ENCODE measurements around the gene MRM2. TPM values are rescaled to one million over a fixed set of nuclear protein-coding genes. Genes with fewer than 3 reads are reported as not detected.

The MRM2 gene
- polyA plus RNA-seq, 5 donors: 24.4 to 33.4 (median 31.0) TPM

DNA sequence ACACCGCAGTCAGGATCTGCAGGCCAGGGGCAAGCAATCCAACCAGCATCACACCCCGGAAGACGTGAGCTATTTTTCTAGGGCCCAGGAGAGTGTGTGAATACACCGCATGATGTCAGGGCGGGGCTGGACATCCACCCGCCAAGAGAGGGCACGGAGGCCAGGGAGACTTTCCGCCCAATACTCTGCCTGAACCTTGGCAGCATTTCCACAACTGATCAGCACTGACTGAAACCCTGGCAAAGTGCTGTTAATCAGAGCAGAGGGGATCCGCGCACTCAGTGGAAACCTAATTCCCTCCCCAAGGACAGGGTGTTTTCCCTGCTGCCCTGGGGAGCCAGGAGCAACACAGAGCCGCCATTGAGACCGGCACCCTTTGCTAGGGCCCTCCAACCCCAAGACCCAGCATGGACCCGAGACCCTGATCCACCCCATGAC lies 17.5 kb downstream of the MRM2 start:
- DNase-seq: no peak

DNA sequence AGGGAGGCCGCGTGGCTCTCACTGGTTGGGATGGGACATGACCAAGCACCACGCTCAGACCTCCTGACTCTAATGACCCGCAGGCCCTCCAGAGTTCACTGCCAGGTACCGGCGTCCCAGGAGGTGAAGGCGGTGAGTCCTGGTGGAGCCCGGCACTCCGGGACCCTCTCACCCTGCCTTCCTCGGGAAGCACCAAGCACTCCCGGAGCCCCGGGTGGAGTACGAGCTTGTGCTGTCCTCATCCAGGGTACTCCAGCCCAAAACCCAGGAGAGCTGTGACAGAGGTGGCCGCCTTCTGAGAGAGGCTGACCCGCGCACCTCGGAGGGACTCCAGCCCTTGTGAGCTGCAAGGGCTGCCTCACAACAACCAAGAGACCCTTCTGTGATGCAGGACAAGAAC lies 18.7 kb downstream of the MRM2 start:
- no peak for DNase-seq

DNA sequence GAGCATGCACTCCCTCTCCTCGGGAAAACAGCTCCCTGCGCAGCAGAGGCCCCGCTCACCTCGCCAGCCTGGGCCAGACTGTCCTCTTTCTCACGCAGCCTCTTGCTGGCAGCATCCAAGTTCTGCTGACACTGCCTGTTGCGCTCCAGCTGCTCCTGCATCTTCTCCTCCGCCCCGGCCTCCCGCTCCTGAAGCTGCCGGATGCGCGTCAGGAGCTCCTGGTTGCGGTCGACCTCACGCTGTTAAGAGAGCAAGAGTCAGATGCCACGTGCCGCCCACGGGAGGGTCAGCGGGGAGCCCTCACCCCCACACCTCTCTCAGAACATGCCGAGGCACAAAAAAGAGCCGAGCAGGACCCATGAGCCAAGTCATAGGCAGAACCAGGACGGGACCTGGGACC lies 19.5 kb downstream of the MRM2 start:
- no peak for DNase-seq

DNA sequence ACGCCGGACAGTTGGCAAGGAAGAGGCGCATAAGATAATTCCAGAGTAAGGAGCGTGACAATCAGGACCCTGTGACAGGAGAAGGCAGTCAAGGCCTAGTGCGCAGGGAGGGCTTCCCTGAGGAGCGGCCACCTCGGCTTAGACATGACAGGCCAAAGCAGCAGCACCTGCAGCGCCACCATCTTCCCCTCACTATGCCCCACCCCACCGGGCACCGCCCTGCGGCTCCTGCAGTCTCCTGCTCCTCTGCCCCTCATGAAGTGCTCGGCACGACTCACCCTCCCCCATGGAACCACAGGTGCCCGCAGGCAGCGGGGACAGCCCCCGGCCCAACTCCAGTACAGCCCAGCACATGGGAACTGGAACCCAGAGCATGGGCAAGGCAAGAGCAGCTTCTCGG lies 21.1 kb downstream of the MRM2 start:
- DNase-seq: no peak

DNA sequence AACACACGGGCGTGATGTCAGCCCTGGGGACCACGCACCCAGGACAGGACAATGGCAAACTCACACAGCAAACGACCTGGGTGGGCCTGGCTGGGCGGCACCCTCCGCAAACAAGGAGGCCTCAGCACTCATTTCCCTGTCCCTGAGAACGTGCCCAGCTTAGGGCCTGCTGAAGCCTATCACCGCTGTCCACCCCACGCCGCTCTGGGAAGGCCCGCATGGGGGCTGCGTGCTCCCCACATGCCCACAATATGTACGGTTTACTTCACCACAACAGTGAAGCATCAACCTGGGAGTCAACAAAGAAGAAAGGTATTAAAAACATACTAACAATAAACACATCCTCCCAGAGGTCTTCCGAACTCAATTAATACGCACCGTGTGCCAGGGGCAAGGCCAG lies 21.5 kb downstream of the MRM2 start:
- DNase-seq: no peak

DNA sequence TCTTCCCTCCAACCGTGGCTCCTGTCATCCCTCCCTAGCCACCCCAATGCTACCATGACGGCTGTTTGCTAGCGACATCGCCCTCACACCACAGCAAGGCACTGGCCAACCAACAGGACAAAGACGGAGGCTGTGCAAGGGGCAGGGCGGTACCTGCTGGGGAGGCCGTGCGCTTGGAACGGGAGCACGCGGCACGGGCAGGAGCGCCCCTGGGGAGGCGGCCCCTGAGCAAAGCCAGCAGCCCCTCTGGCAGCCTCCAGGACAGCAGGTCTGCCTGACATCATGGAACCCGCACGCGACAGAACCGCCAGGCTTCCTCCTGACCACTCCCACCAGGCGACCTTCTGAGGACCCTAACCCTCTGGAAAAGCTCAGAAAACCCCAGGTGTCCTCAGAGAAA lies 22.0 kb downstream of the MRM2 start:
- no peak for DNase-seq

DNA sequence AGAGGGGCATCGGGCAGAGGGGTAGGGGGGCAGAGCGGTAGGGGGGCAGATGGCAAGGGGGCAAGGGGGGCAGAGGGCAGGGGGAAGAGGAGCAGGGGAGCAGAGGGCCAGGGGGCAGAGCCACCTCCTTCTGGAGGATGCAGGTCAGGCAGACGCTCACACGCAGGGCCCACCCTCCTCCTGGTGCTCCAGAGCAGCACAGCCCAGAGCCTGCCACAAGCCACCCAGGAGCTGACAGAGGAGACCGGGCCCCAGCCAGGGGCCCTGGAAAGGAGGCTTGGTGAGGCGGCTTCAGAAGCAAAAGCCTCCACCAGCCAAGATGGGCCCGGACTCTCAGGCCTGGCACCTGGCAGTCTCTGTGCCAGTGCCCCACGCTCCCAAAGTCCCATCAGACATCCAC lies 22.4 kb downstream of the MRM2 start:
- DNase-seq: no peak

DNA sequence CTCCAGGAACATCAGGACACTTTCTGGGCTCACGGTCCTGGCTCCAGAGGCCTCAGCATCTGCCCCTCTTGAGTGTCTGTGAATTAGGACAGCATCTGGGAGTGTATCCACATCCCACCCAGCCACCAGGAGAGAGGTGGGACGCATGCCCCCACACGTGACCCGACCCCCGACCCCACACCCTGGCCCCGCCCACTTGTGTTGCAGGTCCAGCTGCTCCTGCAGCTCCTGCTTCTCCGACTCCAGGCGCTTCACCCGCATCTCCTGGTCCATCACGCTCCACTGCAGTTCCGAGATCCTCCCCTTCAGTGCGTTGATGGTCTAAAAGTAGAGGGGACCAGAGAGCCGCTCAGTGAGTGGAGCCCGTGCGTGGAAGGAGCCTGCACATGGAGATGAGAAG lies 22.9 kb downstream of the MRM2 start:
- no peak for DNase-seq

DNA sequence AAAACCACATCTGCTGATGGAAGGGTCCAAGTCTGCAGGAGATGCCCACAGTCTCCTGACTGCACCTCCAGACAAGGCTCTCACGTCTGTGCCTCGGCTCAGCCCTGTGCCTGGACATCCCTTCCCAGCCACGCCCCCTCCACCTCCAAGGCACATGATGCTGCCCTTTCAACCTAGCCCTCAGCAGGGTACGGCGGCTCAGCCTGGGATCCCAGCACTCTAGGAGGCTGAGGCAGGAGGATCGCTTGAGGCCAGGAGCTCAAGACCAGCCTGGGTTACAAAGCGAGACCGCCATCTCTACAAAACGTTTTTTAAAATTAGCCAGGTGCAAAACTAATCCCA lies 23.6 kb downstream of the MRM2 start:
- no peak for DNase-seq

DNA sequence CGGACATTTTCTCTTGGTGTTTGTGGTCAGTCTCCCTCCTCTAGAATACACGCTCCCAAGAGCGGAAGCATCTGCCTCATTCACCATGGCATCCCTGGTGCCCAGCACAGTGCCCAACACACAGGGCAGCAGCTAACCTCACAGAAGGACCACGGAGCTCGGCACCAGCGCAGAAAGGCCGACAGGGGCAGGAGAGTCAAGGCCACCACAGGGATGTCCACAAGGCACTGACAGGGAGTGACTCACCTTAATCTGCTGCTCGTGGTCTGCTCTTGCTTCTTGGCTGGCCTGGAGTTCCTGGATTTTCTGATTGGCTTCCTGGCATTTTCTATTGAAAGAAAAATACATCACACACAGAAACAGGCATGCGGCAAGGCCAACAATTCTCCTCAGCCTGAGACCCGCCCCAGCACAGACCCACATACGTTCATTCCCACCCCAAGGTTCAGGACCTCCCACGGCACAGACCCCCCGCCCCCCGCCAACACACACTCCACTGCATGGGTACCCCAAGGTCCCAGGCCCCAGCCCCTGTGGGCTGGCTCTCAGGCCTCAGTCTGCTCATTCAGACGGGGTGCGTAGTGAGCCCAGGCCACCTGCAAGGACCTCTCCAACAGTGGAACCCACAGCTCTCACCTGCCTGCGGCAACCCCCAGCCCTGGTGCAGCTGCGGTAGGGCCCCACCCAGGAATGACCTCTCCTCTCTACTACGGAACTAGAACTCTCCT lies 24.1 kb downstream of the MRM2 start:
- no peak for DNase-seq

DNA sequence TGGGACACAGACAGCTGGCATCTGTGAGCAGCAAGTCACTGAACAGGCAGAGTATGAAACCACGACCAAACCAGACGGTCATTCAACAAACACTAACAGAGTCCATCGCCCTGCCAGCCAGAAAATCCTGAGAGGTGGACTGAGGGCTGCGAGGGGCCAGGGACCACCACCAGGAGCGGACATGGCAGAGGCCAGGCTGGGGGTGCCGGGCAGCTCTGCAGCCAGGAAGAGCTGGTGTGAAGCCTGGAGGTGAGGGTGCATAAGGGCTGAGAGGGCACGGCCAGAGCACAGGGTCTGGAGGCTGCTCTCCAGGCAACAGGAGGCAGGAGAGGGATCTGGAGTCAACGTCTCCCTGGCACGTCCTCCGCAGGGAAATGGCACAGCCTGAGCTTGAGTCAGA lies 24.8 kb downstream of the MRM2 start:
- DNase-seq: no peak

DNA sequence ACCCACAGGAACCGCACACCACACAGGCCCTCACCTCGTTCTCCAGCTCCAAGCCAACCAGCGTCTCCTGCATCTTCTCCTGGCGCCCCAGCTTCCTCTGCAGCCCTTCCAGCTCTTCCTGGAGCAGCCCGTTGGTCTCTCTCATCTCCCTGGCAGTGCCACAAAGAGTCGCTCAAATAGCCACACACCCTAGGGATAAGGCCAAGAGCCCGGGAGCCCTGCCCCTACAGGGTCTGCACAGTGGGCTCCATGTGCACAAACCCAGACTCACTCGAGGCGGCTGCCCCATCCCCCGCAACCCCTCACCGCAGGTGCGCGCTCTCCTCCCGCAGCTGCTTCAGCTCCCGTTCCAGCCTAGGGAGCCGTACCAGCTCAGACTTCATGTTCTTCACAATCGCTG lies 26.2 kb downstream of the MRM2 start:
- DNase-seq: no peak

DNA sequence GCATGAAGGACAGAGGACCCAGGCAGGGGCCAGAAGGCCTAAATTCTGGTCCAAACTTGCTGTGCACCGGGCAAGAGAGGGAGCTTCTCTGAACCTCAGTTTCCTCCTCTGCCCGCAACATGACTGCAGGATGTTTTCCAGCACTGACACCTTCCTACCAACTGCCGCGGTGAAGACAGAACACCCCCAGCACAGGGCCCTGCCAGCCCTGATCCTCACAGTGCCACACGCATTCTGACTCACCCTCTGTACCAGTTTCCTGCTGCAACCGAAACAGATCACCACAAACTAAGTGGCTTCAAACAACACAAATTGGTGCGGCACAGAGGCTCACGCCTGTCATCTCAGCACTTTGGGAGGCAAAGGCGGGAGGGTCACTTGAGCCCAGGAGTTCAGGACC lies 27.4 kb downstream of the MRM2 start:
- no peak for DNase-seq

DNA sequence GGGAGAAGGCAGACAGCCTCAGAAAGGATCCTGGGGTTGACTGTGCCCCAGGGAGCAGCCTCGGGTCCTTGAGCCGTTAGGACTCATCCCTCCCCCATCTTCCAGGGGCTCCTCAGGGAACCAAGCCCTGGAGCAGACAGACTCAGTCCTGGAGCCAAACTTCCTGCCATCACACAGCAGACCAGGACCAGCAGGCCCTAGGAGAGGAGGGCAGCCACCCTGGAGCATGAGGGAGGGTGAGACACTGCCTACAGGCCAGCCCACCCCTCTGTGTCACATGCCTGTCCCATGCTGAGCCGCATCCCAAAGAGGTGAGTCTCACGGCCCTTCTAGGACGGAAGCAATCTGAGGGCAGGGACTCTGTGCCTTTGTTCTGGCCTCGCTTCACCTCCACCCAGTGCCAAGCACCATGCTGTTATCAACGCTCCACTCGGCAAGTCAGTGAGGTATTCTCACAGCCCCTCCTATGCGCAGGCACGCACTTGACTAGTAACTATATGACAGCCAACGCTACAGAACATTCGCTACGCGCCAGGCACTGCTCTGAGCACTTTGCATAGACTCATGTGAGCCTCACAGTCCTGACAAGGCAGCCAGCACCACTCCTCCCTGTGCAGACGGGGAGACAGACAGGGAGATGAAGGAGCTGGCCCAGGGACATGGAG lies 28.3 kb downstream of the MRM2 start:
- no peak for DNase-seq

DNA sequence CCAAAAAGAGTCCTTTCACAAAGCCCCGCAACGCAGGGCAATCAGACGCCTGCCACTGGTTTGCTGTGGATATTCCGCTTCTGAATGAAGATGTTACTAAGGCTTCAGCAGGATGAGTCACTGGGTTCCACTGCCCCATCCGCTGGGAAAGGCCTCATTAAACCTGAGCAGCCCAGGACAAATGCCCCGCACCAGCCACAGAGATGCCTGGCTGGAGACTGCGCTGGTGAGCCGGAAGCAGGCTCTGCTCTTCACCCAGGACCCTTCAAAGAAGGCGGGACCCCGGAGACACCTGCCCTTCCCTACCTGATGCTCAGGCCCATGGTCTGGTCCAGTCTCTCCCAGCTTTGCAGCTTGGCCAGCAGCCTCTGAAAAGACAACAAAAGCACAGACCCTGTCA lies 29.1 kb downstream of the MRM2 start:
- DNase-seq: no peak

DNA sequence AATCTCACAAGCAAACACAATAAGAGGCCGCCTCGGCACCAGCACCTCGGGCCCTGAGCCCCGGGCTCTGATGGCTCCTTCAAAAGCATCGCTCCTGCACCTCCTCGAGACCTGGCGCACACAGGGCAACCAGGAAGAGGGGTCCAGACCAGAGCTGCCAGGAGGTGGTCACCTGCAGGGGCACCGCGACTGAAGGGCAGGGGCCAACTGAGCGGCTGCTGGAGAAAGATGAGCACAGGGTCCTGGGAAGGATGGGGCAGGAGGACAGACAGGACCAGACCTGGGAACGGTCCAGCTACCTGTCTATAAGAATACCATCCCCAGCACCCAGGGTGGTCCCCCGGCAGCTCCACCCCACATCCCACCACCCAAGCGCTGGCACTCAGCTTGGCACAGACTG lies 30.1 kb downstream of the MRM2 start:
- DNase-seq: no peak

DNA sequence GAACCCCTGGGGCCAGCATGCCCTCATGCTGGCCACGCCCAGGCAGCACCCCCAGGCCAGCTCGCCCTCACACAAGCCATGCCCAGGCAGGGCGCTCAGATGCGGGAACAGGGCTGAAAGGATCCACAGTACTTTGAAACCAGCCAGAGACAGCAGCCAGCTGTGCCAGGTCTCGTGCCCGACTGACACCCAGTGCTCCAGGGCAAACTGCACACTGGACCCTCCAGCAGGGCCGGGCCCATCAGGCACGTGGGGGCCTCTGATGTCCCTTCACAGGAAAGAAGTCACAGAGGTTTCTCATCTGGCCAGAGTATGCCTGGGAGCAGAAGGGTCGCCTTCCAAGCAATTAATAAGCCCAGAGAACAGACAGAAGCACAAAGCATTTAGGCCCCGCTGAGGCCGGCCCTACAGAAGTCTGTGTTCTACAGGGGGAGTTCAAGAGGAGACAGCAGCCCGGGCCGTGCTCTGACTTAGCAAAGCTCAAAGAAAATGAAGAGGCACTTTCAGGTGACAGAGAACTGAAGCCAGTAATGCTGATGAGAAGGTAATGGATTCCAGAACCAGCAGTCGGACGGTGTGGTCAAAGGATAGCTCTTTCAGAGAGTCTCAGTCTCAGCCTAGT lies 30.6 kb downstream of the MRM2 start:
- DNase-seq: no peak

DNA sequence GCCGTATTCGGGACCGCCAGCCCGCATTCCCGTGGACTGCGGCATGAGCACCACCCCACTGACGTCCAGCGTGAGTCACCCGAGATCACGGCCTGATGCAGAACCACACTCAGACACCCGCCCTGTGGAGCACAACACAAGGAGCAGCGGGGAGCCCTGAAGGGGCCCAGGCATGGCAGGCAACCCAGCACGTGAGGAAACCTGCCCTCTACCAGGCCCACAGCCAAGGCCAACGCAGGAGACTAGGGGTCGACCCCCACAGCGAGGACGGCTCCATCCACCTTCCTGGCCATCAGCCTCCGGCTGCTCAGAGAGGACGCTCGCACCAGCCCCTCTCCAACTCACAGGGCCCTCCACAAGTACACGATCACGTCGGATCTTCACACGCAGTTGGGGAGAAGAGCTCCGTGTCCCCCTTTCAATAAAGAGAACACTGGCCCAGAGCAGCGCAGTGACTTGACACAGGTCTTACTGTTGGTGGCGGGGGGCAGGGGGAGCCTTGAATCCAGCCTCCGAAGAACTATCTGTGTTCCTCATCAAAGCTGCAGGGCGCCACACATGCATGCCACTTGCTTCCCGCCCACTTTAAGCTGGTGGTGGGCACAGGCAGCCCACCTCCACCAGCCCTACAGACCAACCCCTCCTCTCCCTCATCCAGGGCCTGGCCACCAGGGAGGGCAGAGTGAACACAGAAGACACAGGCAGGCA lies 31.3 kb downstream of the MRM2 start:
- no peak for DNase-seq

DNA sequence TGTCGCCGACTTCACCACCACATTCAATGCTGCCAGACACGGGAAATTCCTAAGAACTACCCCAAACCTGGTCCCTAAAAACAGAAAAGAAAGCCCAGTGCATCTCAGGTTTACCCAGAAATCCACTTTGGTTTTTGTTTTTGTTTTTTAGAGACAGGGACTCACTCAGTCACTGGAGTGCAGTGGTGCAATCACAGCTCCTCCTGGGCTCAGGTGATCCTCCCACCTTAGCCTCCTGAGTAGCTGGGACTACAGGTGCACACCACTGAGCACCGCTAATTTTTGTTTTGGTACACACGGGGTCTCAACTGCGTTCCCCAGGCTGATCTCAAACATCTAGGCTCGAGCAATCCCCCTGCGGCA lies 32.1 kb downstream of the MRM2 start:
- DNase-seq: no peak

DNA sequence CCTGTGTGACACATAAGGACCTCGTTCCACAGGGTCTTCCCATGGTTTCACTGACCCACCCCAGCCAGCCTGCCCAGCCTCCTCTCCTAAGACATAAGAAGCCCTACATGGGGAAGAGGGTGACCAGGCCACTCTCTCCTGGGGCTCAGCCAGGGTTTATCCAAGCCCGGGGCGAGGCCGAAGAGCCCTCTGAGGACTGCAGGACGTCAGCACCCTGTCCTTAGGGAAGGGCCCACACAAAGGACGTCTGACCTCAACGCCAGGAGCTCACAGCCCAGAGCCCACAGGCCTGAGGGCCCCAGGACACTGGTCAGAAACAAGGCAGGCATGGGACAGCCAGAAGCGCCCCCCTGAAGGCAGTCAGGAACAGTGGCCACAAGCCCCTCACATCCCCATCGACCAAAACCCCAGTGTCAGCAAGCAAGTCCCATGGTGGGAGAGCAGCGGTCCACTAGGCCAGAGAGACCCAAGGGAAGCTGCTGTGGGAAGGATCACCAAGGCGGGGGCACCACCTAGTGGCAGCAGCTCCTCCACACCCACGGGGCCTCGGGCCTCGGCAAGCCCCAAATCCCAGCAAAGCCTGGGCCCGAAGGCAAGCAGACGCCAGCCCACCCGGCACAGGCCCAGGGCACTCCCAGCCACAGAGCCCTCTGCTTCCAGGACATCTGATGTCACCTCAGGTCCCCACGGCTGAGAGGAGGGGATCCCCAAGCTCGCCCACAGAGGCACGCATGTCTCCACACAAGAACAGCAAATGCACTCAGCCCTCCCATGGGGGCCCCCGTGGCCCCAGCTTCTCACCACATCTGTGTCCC lies 32.7 kb downstream of the MRM2 start:
- peak; percentile 42 to 71 for DNase-seq

DNA sequence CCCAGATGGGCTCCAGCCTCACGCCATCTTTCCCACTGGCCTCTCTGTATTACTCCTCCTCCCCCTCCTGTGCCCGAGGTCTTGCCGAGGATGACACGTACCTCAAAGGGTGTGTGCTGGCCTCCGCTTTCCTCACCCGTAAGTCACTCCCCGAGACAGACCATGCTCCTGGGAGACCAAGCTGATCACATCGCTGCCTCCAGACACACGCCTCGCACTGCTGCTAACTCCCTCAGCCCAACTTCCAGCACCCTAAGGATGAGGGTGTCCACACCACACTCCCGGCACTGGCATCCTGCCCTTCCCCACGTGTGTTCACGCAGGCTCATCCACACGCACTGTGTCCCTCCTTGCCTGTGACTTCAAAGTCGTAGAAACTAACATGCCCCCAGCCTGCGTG lies 33.3 kb downstream of the MRM2 start:
- DNase-seq: no peak
